ENCODE data around the gene ECE1.
A peak's percentile ranks its signal among the peaks of the same experiment; 100 is the strongest.

The ECE1 gene

DNA sequence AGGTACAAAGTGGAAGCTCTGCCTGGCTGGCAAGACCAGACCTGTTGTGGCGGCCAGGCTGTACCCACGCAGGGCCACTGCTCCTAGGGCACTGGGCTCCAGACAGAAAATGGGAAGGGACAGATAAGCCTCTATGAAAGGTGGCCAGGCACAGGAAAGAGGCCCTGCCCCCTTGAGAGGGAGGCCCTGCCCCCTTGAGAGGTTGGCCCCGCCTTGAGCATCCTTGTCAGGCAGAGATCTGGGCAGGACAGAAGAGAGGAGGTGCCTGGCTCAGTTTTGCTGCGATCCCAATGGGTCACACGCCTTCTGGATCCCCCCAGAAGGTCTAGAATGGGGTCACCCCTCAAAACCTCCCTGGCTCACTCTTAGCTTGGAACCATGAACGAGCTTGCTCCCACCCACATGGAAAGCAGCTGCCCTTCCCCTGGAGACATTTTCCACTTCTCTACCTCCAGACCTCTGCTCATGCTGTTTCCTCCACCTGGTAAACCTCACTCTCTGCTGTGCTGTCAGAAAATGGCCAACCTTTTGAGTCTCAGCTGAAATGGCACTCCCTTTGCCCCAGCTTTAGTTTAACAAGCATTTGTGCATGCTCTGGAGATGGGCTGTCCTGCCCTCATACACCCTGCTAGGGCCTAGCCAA is 17.5 kb upstream of the ECE1 start:
- no peak for DNase-seq

DNA sequence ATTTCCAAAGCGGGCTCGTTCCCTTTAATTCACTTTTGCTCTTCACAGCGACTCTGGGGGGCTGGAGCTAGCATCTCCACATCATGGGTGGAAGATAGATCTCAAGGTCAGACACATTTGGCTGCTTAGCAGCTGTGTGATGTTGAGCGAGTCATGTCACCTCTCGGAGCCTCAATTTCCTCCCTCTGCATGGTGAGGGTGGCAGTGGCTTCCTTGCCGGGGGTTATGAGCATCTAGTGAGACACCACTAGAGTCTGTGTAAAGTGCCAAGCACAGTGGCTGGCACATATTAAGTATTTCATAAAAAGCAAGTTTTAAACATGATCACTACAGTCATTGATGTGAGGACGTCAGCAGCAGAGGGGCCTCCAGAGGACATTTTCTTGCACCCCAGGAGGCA is 16.9 kb upstream of the ECE1 start:
- no peak for DNase-seq

- DNase-seq, result no peak
Observed at GRCh38 chr1:21305900-21306189, 15.6 kb upstream of the ECE1 start.

- no peak for DNase-seq
Observed at GRCh38 chr1:21305155-21305899, 15.1 kb upstream of the ECE1 start.

DNA sequence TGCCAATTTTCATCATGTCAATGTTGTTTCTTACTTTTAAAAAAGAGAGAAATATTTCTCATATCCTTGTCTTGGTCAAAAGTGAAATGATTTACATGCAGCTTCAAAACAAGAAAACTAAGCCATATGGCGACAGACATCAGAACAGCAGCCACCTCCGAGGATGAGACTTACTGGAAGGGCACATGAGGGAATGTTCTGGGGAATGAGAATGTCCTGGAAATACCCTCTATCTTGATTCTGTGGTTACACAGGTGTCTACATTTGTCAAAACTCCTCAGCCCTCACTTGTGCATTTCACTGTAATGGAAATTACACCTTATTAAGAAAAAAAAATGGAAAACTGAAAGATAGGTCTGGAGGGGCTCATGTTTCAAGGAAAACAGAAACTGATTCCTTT is 14.2 kb upstream of the ECE1 start:
- DNase-seq, result no peak

GRCh38 chr1:21302747-21303715 is 12.8 kb upstream of the ECE1 start:
- no peak for DNase-seq

GRCh38 chr1:21301794-21302440 is 11.7 kb upstream of the ECE1 start:
- DNase-seq, result no peak

DNA sequence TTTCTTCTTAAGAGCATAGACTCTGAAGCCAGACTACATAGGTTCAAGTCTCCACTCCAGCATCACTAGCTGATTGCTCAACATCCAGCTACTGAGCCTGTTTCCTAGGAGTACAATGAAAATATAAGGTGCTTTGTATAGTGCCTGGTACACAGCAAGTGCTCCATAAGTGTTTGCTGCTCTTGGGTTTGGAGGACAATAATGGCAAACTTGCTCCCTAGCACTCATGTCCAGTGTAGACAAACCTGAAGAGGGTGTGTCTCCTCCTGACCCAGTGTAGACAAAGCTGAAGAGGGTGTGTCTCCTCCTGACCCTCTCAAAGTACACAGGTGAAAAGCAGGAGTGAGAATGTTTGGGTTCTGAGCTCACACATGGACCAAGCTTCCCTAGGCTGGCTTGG is 10.5 kb upstream of the ECE1 start:
- no peak for DNase-seq

GRCh38 chr1:21299780-21300395 is 9.6 kb upstream of the ECE1 start:
- DNase-seq, result peak; percentile 17

GRCh38 chr1:21298981-21299391 is 8.7 kb upstream of the ECE1 start:
- no peak for DNase-seq

DNA sequence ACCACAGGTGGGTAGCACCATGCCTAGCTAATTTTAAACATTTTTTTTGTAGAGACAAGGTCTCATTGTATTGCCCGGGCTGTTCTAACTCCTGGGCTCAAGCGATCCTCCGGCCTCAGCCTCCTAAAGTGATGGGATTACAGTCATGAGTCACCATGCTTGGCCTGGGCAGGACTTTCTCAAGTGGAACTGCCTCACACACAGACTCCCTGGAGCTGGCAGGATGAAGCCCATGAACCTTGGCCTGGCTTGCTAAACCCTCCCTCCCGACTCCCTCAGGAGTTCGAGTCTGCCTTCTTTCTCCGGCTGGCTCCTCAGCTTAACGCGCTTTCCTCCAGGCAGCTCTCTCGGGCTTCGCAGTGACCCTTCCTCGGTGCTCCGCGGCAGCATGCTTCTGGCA is 7.7 kb upstream of the ECE1 start:
- no peak for DNase-seq

- DNase-seq, result no peak
Observed at GRCh38 chr1:21296509-21297354, 6.5 kb upstream of the ECE1 start.

DNA sequence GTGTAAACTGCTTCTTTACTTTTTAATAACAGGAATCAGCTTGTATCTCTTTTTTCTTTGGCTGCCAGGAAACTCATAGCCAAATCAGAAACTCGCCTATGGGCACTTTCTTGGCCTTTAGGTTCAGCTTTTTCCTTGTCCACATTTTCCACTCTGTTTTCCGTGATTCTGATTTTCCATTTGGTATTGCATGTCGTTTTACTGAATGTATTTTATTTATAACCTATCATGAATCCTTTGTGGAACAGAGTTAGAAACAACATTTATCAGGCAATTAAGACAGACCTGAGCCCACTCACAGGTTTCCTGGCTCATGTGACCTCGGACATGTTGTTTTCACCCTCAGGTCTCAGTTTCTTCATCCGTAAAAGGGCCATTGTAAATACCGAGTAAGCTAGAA is 5.3 kb upstream of the ECE1 start:
- no peak for DNase-seq

- DNase-seq, result peak; percentile 13
Observed at GRCh38 chr1:21295002-21295401, 4.7 kb upstream of the ECE1 start.

GRCh38 chr1:21294266-21294989 is 4.2 kb upstream of the ECE1 start:
- DNase-seq, result peak; percentile 79

- peak; percentile 9 for DNase-seq
Observed at GRCh38 chr1:21293537-21294265, 3.4 kb upstream of the ECE1 start.

DNA sequence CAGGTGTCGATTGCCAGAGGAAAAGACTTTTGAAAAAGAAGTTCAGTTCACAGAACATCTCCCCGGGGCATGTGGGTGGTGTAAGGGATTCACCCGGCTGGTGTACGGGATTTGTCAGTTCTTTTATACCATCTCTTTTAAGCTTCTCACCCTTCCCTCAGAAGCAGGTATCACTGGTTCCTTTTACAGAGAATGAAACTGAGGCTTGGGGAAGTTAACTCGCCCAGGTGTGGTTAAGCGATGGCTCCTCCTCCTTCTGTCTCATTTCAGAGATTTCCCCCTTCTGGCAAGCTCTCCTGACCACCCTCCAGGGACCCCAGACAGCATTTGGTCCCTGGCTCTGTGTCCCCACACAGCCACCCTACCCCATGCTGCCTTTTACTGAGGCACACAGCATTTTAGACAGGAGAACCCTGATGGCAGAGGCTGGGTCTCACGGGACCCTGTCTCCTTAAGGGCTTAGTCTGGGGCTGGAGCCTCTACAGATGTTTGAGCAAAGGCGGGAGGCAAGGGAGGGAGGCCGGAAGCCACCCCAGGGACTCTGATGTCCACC is 2.8 kb upstream of the ECE1 start:
- no peak for DNase-seq

GRCh38 chr1:21292503-21292983 is 2.3 kb upstream of the ECE1 start:
- DNase-seq, result no peak

DNA sequence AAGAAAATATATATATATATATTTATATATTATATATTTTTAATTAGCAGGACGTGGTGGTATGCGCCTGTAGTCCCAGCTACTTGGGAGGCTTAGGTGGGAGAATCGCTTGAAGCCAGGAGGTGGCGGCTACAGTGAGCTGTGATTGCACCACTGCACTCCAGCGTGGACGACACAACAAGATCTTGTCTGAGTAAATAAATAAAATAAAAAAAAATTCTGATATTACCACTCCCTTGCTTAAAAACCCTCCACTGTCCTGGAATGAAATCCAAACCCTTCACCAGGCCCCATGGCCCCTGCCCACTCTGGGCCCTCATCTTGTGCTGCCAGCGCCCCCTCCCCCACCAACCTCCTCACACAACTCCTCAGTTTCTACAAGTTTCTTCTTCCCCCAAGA is 1.7 kb upstream of the ECE1 start:
- DNase-seq, result no peak

DNA sequence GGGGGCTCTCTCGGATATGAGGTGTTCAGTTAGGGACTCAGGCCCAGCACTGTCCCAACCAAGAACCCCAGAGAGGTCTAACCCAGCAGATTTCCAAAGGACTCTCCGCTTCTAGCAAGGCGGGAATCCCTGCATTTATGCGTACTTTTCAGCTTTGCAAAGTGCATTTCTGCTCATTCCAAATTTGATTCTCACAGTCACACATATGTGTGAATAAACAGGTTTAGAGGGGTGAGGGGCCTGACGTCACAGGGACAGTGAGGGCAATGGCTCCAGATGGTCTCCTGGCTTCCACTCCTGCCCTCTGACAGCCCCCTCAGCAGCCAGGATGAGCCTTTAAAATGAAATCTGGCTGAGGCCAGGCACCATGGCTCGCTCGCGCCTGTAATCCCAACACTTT is 921 bp upstream of the ECE1 start:
- no peak for DNase-seq

All from MV-4-11 (cell line).